Lower leg skin (tissue), 3 donors: Measurements from ENCODE around the gene HSPH1.

Experiments used
- POLR2A ChIP-seq, 2 donors: fragments of 450-650 bp; IDR thresholded peaks; one replicate each; pipeline ENCODE4 v1.6.1; 2016 to 2017; ENCODE audit warnings: antibody characterized with exemption in 2 of 2, mild to moderate bottlenecking in 1 of 2, moderate library complexity in 1 of 2
- TF ChIP-seq, protein P1 (sequence below), 3 donors: fragments of 450-650 bp; IDR thresholded peaks; one replicate each; pipeline ENCODE4 v1.5.1; 2016; ENCODE audit warnings: antibody characterized with exemption in 3 of 3, mild to moderate bottlenecking in 3 of 3, moderate library complexity in 2 of 3

DNA sequence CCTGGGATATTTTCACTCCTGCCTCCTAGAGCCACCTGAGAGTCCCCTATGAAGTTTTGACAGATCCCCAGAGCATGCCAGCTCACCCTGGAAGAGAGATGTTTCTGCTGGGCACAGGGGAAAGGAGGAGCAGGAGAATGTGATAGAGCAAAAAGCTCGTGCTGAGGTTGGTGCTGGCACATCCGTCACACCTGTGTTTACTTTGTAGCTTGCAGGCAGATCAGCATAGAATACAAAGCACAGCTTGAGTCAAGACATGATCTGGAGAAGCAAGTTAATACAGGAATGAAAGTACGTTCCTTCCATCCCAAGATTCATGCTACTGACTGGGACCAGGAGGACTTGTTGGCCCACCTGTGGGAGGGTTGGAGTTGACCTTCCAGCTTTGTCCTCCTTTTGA is 46.1 kb downstream of the HSPH1 start:
- TF ChIP-seq, protein P1, sequence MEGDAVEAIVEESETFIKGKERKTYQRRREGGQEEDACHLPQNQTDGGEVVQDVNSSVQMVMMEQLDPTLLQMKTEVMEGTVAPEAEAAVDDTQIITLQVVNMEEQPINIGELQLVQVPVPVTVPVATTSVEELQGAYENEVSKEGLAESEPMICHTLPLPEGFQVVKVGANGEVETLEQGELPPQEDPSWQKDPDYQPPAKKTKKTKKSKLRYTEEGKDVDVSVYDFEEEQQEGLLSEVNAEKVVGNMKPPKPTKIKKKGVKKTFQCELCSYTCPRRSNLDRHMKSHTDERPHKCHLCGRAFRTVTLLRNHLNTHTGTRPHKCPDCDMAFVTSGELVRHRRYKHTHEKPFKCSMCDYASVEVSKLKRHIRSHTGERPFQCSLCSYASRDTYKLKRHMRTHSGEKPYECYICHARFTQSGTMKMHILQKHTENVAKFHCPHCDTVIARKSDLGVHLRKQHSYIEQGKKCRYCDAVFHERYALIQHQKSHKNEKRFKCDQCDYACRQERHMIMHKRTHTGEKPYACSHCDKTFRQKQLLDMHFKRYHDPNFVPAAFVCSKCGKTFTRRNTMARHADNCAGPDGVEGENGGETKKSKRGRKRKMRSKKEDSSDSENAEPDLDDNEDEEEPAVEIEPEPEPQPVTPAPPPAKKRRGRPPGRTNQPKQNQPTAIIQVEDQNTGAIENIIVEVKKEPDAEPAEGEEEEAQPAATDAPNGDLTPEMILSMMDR (IDR thresholded peaks at IDR 0.05) = no peak
- TF ChIP-seq POLR2A (IDR thresholded peaks at IDR 0.05) = no peak
